ENCODE data around the gene ZNF200. TPM values are rescaled to one million over a fixed set of nuclear protein-coding genes. Genes with fewer than 3 reads are reported as not detected.
"Not testable (repeated sequence)": the region's sequence is repeated elsewhere in the genome, so short reads cannot be mapped to it uniquely, and the experiment has no call there.

Gene ZNF200
- total RNA-seq, result 10 to 100 TPM in 1 of 2 experiments, 1 to 10 TPM in 1; 9.7 to 10.1 TPM

- H3K4me1 Mint-ChIP-seq (ENCODE audit: low read depth), result peaks cover 28% of the 10 kb centered on the region
- peak within 1 kb of the TSS; percentile 83 for H3K4me3 Mint-ChIP-seq
- DNase-seq, result peak; percentile 98
- peak within 1 kb of the TSS; percentile 90 for H3K27ac Mint-ChIP-seq
- H3K9me3 Mint-ChIP-seq, result peaks cover 16% of the 10 kb centered on the region
- intact Hi-C loops (cut with micrococcal nuclease), result loop anchor here (1.0 to 2.0 kb wide), 7 partner anchors 20 to 166 kb away; partner anchors contain the start of genes OR1F1, TIGD7, ZNF174 and ZNF263
- CTCF ChIA-PET, result no interaction called here
- no peaks in the 10 kb centered on the region for H3K27me3 Mint-ChIP-seq (ENCODE audit: low read depth)
- peaks cover 38% of the 10 kb centered on the region for H3K36me3 Mint-ChIP-seq (ENCODE audit: low read depth)
Measured at GRCh38 chr16:3234857-3235561, at the start of gene ZNF200. Gene ZNF200, minus strand, starts transcription at chr16:3235158. Its CDS starts 1,403 bp downstream, at chr16:3233755.

GRCh38 chr16:3283543-3284447, 48.8 kb upstream of the ZNF200 start:
- CTCF ChIA-PET, result interaction anchor here (1.3 to 1.9 kb wide), 2 partner anchors 17 to 21 kb away, joined by 5 to 6 read pairs; partner anchors contain the start of genes TIGD7 and ZNF75A
- intact Hi-C loops (cut with micrococcal nuclease), result loop anchor here (1.0 to 2.0 kb wide), 10 partner anchors 19 to 217 kb away; partner anchors contain the start of genes OR1F1, TIGD7, ZNF174 and ZNF200
- Mint-ChIP-seq H3K4me3 (peak overlapping the region; percentile 95), H3K36me3 (ENCODE audit: low read depth) (peaks cover 50% of the 10 kb centered on the region), H3K27ac (peak overlapping the region; percentile 97), H3K27me3 (ENCODE audit: low read depth) (no peaks in the 10 kb centered on the region), H3K4me1 (ENCODE audit: low read depth) (peaks cover 28% of the 10 kb centered on the region), H3K9me3 (peaks cover 18% of the 10 kb centered on the region)
- peak; percentile 19 for DNase-seq

GRCh38 chr16:3282730-3283542, 48.0 kb upstream of the ZNF200 start, which contains the start of gene ZNF263:
Gene ZNF263, plus strand, starts transcription at chr16:3283491. Its CDS starts 328 bp downstream, at chr16:3283819.
- CTCF ChIA-PET, result interaction anchor here (0.9 kb wide), 1 partner anchor 153 kb away, joined by 4 read pairs; no protein-coding TSS in a partner anchor
- Mint-ChIP-seq H3K4me3 (peak within 1 kb of the TSS; percentile 95), H3K36me3 (ENCODE audit: low read depth) (peaks cover 42% of the 10 kb centered on the region), H3K4me1 (ENCODE audit: low read depth) (peaks cover 28% of the 10 kb centered on the region), H3K27ac (peak within 1 kb of the TSS; percentile 97), H3K9me3 (peaks cover 13% of the 10 kb centered on the region), H3K27me3 (ENCODE audit: low read depth) (no peaks in the 10 kb centered on the region)
- intact Hi-C loops (cut with micrococcal nuclease), result loop anchor here (1.0 to 2.0 kb wide), 10 partner anchors 19 to 217 kb away; partner anchors contain the start of genes OR1F1, TIGD7, ZNF174 and ZNF200
- DNase-seq, result peak; percentile 96

- CTCF ChIA-PET, result interaction anchor here (0.9 kb wide), 1 partner anchor 152 kb away, joined by 4 read pairs; no protein-coding TSS in a partner anchor
- Mint-ChIP-seq H3K4me1 (ENCODE audit: low read depth) (peaks cover 28% of the 10 kb centered on the region), H3K4me3 (peak overlapping the region; percentile 95), H3K27ac (peak overlapping the region; percentile 97), H3K36me3 (ENCODE audit: low read depth) (peaks cover 34% of the 10 kb centered on the region), H3K9me3 (peaks cover 10% of the 10 kb centered on the region), H3K27me3 (ENCODE audit: low read depth) (no peaks in the 10 kb centered on the region)
- peak; percentile 13 for DNase-seq
- intact Hi-C loops (cut with micrococcal nuclease), result loop anchor here (2.0 kb wide), 1 partner anchor 93 kb away; the partner anchor contains the start of gene OR1F1
Measured at GRCh38 chr16:3282103-3282729, 47.3 kb upstream of the ZNF200 start.

GRCh38 chr16:3281222-3281820, 46.4 kb upstream of the ZNF200 start:
- H3K36me3 Mint-ChIP-seq (ENCODE audit: low read depth), result peaks cover 26% of the 10 kb centered on the region
- H3K4me1 Mint-ChIP-seq (ENCODE audit: low read depth), result peaks cover 28% of the 10 kb centered on the region
- CTCF ChIA-PET, result interaction anchor here (1.2 kb wide), 1 partner anchor 14 kb away, joined by 4 read pairs; no protein-coding TSS in a partner anchor
- H3K4me3 Mint-ChIP-seq, result peak overlapping the region; percentile 43
- intact Hi-C loops (cut with micrococcal nuclease), result no loop called here
- peaks cover 4% of the 10 kb centered on the region for H3K9me3 Mint-ChIP-seq
- no peak for DNase-seq
- no peaks in the 10 kb centered on the region for H3K27me3 Mint-ChIP-seq (ENCODE audit: low read depth)
- no peak overlapping the region for H3K27ac Mint-ChIP-seq

GRCh38 chr16:3276679-3277078, 41.7 kb upstream of the ZNF200 start:
- Mint-ChIP-seq H3K27me3 (ENCODE audit: low read depth) (no peaks in the 10 kb centered on the region), H3K36me3 (ENCODE audit: low read depth) (no peaks in the 10 kb centered on the region), H3K27ac (no peak overlapping the region), H3K9me3 (peaks cover 22% of the 10 kb centered on the region), H3K4me3 (no peak overlapping the region), H3K4me1 (ENCODE audit: low read depth) (no peaks in the 10 kb centered on the region)
- intact Hi-C loops (cut with micrococcal nuclease), result no loop called here
- DNase-seq, result no peak
- CTCF ChIA-PET, result interaction anchor here (1.6 kb wide), 1 partner anchor 9 kb away, joined by 7 read pairs; no protein-coding TSS in a partner anchor

- Mint-ChIP-seq H3K4me3 (no peak overlapping the region), H3K27me3 (ENCODE audit: low read depth) (no peaks in the 10 kb centered on the region), H3K36me3 (ENCODE audit: low read depth) (no peaks in the 10 kb centered on the region), H3K9me3 (peaks cover 25% of the 10 kb centered on the region), H3K4me1 (ENCODE audit: low read depth) (no peaks in the 10 kb centered on the region), H3K27ac (no peak overlapping the region)
- no peak for DNase-seq
- intact Hi-C loops (cut with micrococcal nuclease), result no loop called here
- CTCF ChIA-PET, result no interaction called here
Measured at GRCh38 chr16:3274947-3275346, 40.0 kb upstream of the ZNF200 start.

- no peaks in the 10 kb centered on the region for H3K4me1 Mint-ChIP-seq (ENCODE audit: low read depth)
- intact Hi-C loops (cut with micrococcal nuclease), result no loop called here
Measured at GRCh38 chr16:3274490-3274889, 39.5 kb upstream of the ZNF200 start.

GRCh38 chr16:3271281-3271680, 36.3 kb upstream of the ZNF200 start:
- H3K27me3 Mint-ChIP-seq (ENCODE audit: low read depth); H3K4me3 Mint-ChIP-seq; intact Hi-C loops (cut with micrococcal nuclease); H3K4me1 Mint-ChIP-seq (ENCODE audit: low read depth); CTCF ChIA-PET; DNase-seq; H3K27ac Mint-ChIP-seq: not testable (repeated sequence)
- H3K9me3 Mint-ChIP-seq, result peaks cover 38% of the 10 kb centered on the region
- H3K36me3 Mint-ChIP-seq (ENCODE audit: low read depth), result peaks cover 16% of the 10 kb centered on the region

More at GRCh38 chr16:3274490-3274889, 39.5 kb upstream of the ZNF200 start:
- no peaks in the 10 kb centered on the region for H3K27me3 Mint-ChIP-seq (ENCODE audit: low read depth)
- H3K9me3 Mint-ChIP-seq, result peaks cover 25% of the 10 kb centered on the region
- no peak for DNase-seq
- no peaks in the 10 kb centered on the region for H3K36me3 Mint-ChIP-seq (ENCODE audit: low read depth)
- H3K4me3 Mint-ChIP-seq, result no peak overlapping the region
- H3K27ac Mint-ChIP-seq, result no peak overlapping the region
- CTCF ChIA-PET, result no interaction called here

GRCh38 chr16:3270718-3271117, 35.8 kb upstream of the ZNF200 start:
- H3K27me3 Mint-ChIP-seq (ENCODE audit: low read depth); H3K4me3 Mint-ChIP-seq; DNase-seq; H3K27ac Mint-ChIP-seq; intact Hi-C loops (cut with micrococcal nuclease); H3K4me1 Mint-ChIP-seq (ENCODE audit: low read depth); CTCF ChIA-PET: not testable (repeated sequence)
- Mint-ChIP-seq H3K36me3 (ENCODE audit: low read depth) (peaks cover 18% of the 10 kb centered on the region), H3K9me3 (peaks cover 36% of the 10 kb centered on the region)

GRCh38 chr16:3268294-3268693, 33.3 kb upstream of the ZNF200 start:
- no peaks in the 10 kb centered on the region for H3K27me3 Mint-ChIP-seq (ENCODE audit: low read depth)
- CTCF ChIA-PET, result interaction anchor here (1.8 kb wide), 2 partner anchors 8 to 16 kb away, joined by 6 to 7 read pairs; no protein-coding TSS in a partner anchor
- H3K4me3 Mint-ChIP-seq, result no peak overlapping the region
- no peak overlapping the region for H3K27ac Mint-ChIP-seq
- H3K4me1 Mint-ChIP-seq (ENCODE audit: low read depth), result peaks cover 21% of the 10 kb centered on the region
- intact Hi-C loops (cut with micrococcal nuclease), result no loop called here
- peaks cover 26% of the 10 kb centered on the region for H3K36me3 Mint-ChIP-seq (ENCODE audit: low read depth)
- no peak for DNase-seq
- H3K9me3 Mint-ChIP-seq, result peaks cover 29% of the 10 kb centered on the region

All from activated naive CD4-positive, alpha-beta T cell treated with anti-CD3 and anti-CD28 coated beads for 36 hours (primary cell).